WTC11 (cell line): ENCODE measurements around the gene ITGA6. TPM values are rescaled to one million over a fixed set of nuclear protein-coding genes. Genes with fewer than 3 reads are reported as not detected.

Experiments used
- ATAC-seq: fragments of 200-7000 bp; cut with Tn5 transposase; 2 replicates; pipeline ENCODE4 v1.10.0; 2021; ENCODE audit warnings: mild to moderate bottlenecking, moderate library complexity
- CTCF ChIA-PET: fragments of 300-600 bp; sonication (Branson Sonifier 250); formaldehyde crosslinking; loops from one replicate; lab custom pipeline; 2021; ENCODE audit warnings: antibody characterized with exemption; lab: Charles Lee
- POLR2A ChIA-PET: fragments of 350-600 bp; sonication (Branson Sonifier 250); formaldehyde crosslinking; loops from one replicate; lab custom pipeline; 2021; ENCODE audit warnings: antibody characterized with exemption; lab: Charles Lee
- DNase-seq: peaks from one replicate; pipeline ENCODE4 v3.0.0; 2021; ENCODE audit warnings: low spot score
- H3K27ac Mint-ChIP-seq: 2 replicates; pipeline ENCODE4 v1.8.0; 2021; ENCODE audit warnings: mixed read lengths
- H3K27me3 Mint-ChIP-seq: 2 replicates; pipeline ENCODE4 v1.8.0; 2021; ENCODE audit warnings: low read depth, mild to moderate bottlenecking, moderate library complexity, mixed read lengths
- H3K36me3 Mint-ChIP-seq: 2 replicates; pipeline ENCODE4 v1.8.0; 2021; ENCODE audit warnings: mixed read lengths
- H3K4me1 Mint-ChIP-seq: 2 replicates; pipeline ENCODE4 v1.8.0; 2022; ENCODE audit warnings: mixed read lengths
- H3K4me3 Mint-ChIP-seq: 2 replicates; pipeline ENCODE4 v1.8.0; 2021; ENCODE audit warnings: mild to moderate bottlenecking, moderate library complexity, mixed read lengths
- H3K9me3 Mint-ChIP-seq: 2 replicates; pipeline ENCODE4 v1.8.0; 2021; ENCODE audit warnings: mixed read lengths
- ATF1 ChIP-seq: sonication (generic); formaldehyde crosslinking; IDR thresholded peaks from 2 replicates; pipeline ENCODE4 v1.8.1; 2023; ENCODE audit warnings: mild to moderate bottlenecking, moderate library complexity, missing genetic modification reagents
- ATF2 ChIP-seq: sonication (generic); formaldehyde crosslinking; IDR thresholded peaks from 2 replicates; pipeline ENCODE4 v1.8.1; 2022; ENCODE audit warnings: low read depth, missing genetic modification reagents, borderline replicate concordance
- ATF6 ChIP-seq: sonication (generic); formaldehyde crosslinking; IDR thresholded peaks from 2 replicates; pipeline ENCODE4 v1.8.1; 2023; ENCODE audit warnings: mild to moderate bottlenecking, missing genetic modification reagents
- CDX4 ChIP-seq: fragments of 250-450 bp; sonication (Bioruptor Pico); IDR thresholded peaks from 2 replicates; pipeline ENCODE4 v1.9.0; 2021; ENCODE audit warnings: moderate library complexity, mild to moderate bottlenecking, inconsistent platforms, borderline replicate concordance
- E2F5 ChIP-seq: sonication (generic); formaldehyde crosslinking; IDR thresholded peaks from 2 replicates; pipeline ENCODE4 v1.8.1; 2022; ENCODE audit warnings: mild to moderate bottlenecking, moderate library complexity, missing genetic modification reagents
- ELF4 ChIP-seq: sonication (generic); formaldehyde crosslinking; IDR thresholded peaks from 2 replicates; pipeline ENCODE4 v1.8.1; 2022; ENCODE audit warnings: low read depth, mild to moderate bottlenecking, moderate library complexity, missing genetic modification reagents
- EMX1 ChIP-seq: fragments of 250-450 bp; sonication (Bioruptor Pico); IDR thresholded peaks from 2 replicates; pipeline ENCODE4 v1.8.0; 2021; ENCODE audit warnings: mild to moderate bottlenecking
- FOXK1 ChIP-seq: sonication (generic); formaldehyde crosslinking; IDR thresholded peaks from 2 replicates; pipeline ENCODE4 v1.8.0; 2022; ENCODE audit warnings: mild to moderate bottlenecking, moderate library complexity, missing genetic modification reagents
- FOXP4 ChIP-seq: sonication (generic); formaldehyde crosslinking; IDR thresholded peaks from 2 replicates; pipeline ENCODE4 v1.8.0; 2022; ENCODE audit warnings: mild to moderate bottlenecking, missing genetic modification reagents
- GABPB1 ChIP-seq: sonication (generic); formaldehyde crosslinking; IDR thresholded peaks from 2 replicates; pipeline ENCODE4 v1.8.1; 2023; ENCODE audit warnings: mild to moderate bottlenecking, missing genetic modification reagents
- GTF2I ChIP-seq: fragments of 250-450 bp; sonication (Bioruptor Pico); conservative IDR thresholded peaks from 2 replicates; pipeline ENCODE4 v1.4.0; 2021; ENCODE audit warnings: mild to moderate bottlenecking
- IRF2 ChIP-seq: sonication (generic); formaldehyde crosslinking; IDR thresholded peaks from 2 replicates; pipeline ENCODE4 v1.8.0; 2022; ENCODE audit warnings: low read depth, missing genetic modification reagents, borderline replicate concordance
- NFATC4 ChIP-seq: fragments of 250-450 bp; sonication (Bioruptor Pico); IDR thresholded peaks from 2 replicates; pipeline ENCODE4 v1.9.0; 2021; ENCODE audit warnings: mild to moderate bottlenecking
- NFE2L1 ChIP-seq: sonication (generic); formaldehyde crosslinking; IDR thresholded peaks from 2 replicates; pipeline ENCODE4 v1.8.1; 2023; ENCODE audit warnings: missing genetic modification reagents
- OVOL2 ChIP-seq: fragments of 250-450 bp; sonication (Bioruptor Pico); IDR thresholded peaks from 2 replicates; pipeline ENCODE4 v1.9.0; 2021; ENCODE audit warnings: mild to moderate bottlenecking, borderline replicate concordance
- PREB ChIP-seq: sonication (generic); formaldehyde crosslinking; IDR thresholded peaks from 2 replicates; pipeline ENCODE4 v1.8.1; 2022; ENCODE audit warnings: mild to moderate bottlenecking, missing genetic modification reagents, moderate library complexity, borderline replicate concordance
- SMAD3 ChIP-seq: sonication (generic); formaldehyde crosslinking; IDR thresholded peaks from 2 replicates; pipeline ENCODE4 v1.8.0; 2022; ENCODE audit warnings: missing genetic modification reagents, mild to moderate bottlenecking, borderline replicate concordance
- SOX15 ChIP-seq: fragments of 250-450 bp; sonication (Bioruptor Pico); IDR thresholded peaks from 2 replicates; pipeline ENCODE4 v1.9.0; 2021; ENCODE audit warnings: mild to moderate bottlenecking
- SP1 ChIP-seq: sonication (generic); formaldehyde crosslinking; conservative IDR thresholded peaks from 2 replicates; pipeline ENCODE4 v1.8.1; 2022; ENCODE audit warnings: missing genetic modification reagents
- TCF7 ChIP-seq: sonication (generic); formaldehyde crosslinking; IDR thresholded peaks from 2 replicates; pipeline ENCODE4 v1.8.0; 2022; ENCODE audit warnings: mild to moderate bottlenecking, low read depth, missing genetic modification reagents, moderate library complexity
- TEAD1 ChIP-seq: sonication (generic); formaldehyde crosslinking; IDR thresholded peaks from 2 replicates; pipeline ENCODE4 v1.8.0; 2022; ENCODE audit warnings: mild to moderate bottlenecking, missing genetic modification reagents
- TP53 ChIP-seq: sonication (generic); formaldehyde crosslinking; IDR thresholded peaks from 2 replicates; pipeline ENCODE4 v1.8.1; 2023; ENCODE audit warnings: mild to moderate bottlenecking, missing genetic modification reagents
- ZBTB21 ChIP-seq: sonication (generic); formaldehyde crosslinking; IDR thresholded peaks from 2 replicates; pipeline ENCODE4 v1.8.1; 2023; ENCODE audit warnings: mild to moderate bottlenecking, missing genetic modification reagents, borderline replicate concordance
- ZNF219 ChIP-seq: sonication (generic); formaldehyde crosslinking; IDR thresholded peaks from 2 replicates; pipeline ENCODE4 v1.8.0; 2023; ENCODE audit warnings: missing genetic modification reagents, mild to moderate bottlenecking, borderline replicate concordance
- ZNF317 ChIP-seq: sonication (generic); formaldehyde crosslinking; IDR thresholded peaks from 2 replicates; pipeline ENCODE4 v1.8.1; 2023; ENCODE audit warnings: low read depth, mild to moderate bottlenecking, moderate library complexity, missing genetic modification reagents, borderline replicate concordance
- ZNF416 ChIP-seq: fragments of 250-450 bp; sonication (Bioruptor Pico); IDR thresholded peaks from 2 replicates; pipeline ENCODE4 v1.9.0; 2021; ENCODE audit warnings: mild to moderate bottlenecking, inconsistent platforms
- total RNA-seq: library from RNA; stranded (reverse); gene quantifications from 3 replicates; pipeline ENCODE4 v1.2.3, GENCODE V29; 2021

ITGA6 gene
- total RNA-seq, 1 experiment from 2014 or later = 83.6 TPM

- Mint-ChIP-seq H3K36me3 (peaks cover 42% of the 10 kb centered on the region), H3K27ac (no peak overlapping the region)
- no peak for TF ChIP-seq ZBTB21 (CRISPR knock-in tag)
- TF ChIP-seq GABPB1 (CRISPR knock-in tag) = no peak
- TF ChIP-seq ZNF416 (CRISPR knock-in tag) = no peak
Observed at GRCh38 chr2:172467382-172467781, 40.0 kb downstream of the ITGA6 start.

GRCh38 chr2:172470958-172471922 is 43.9 kb downstream of the ITGA6 start:
- Mint-ChIP-seq H3K36me3 (peaks cover 60% of the 10 kb centered on the region), H3K4me3 (no peak overlapping the region)
- CTCF ChIA-PET = interaction anchor here (0.9 to 1.0 kb wide), 3 partner anchors 9 to 203 kb away, joined by 3 to 7 read pairs (median 4); no protein-coding TSS in a partner anchor

More at GRCh38 chr2:172467382-172467781, 40.0 kb downstream of the ITGA6 start:
- ChIA-PET CTCF (interaction anchor here (0.9 to 4.3 kb wide), 3 partner anchors 243 to 340 kb away, joined by 3 to 20 read pairs (median 6); no protein-coding TSS in a partner anchor), POLR2A (no interaction called here)
- Mint-ChIP-seq H3K27me3 (no peaks in the 10 kb centered on the region), H3K9me3 (no peaks in the 10 kb centered on the region), H3K4me3 (no peak overlapping the region), H3K4me1 (peaks cover 30% of the 10 kb centered on the region)
- ATAC-seq (no peak), DNase-seq (no peak)

GRCh38 chr2:172472446-172473033 is 45.2 kb downstream of the ITGA6 start:
- no peak overlapping the region for H3K27ac Mint-ChIP-seq
- ChIA-PET CTCF (interaction anchor here (0.9 kb wide), 1 partner anchor 202 kb away, joined by 4 read pairs; no protein-coding TSS in a partner anchor), POLR2A (no interaction called here)
- DNase-seq (no peak), ATAC-seq (no peak)
- H3K9me3 Mint-ChIP-seq = no peaks in the 10 kb centered on the region
- peaks cover 56% of the 10 kb centered on the region for H3K36me3 Mint-ChIP-seq
- no peaks in the 10 kb centered on the region for H3K27me3 Mint-ChIP-seq
- H3K4me1 Mint-ChIP-seq = no peaks in the 10 kb centered on the region
- no peak overlapping the region for H3K4me3 Mint-ChIP-seq
- TF ChIP-seq NFE2L1 (CRISPR knock-in tag) (no peak), ELF4 (CRISPR knock-in tag) (no peak), CDX4 (no peak), TCF7 (CRISPR knock-in tag) (no peak), IRF2 (CRISPR knock-in tag) (no peak), FOXP4 (CRISPR knock-in tag) (no peak), E2F5 (CRISPR knock-in tag) (no peak), ATF6 (CRISPR knock-in tag) (no peak)

More at GRCh38 chr2:172470958-172471922, 43.9 kb downstream of the ITGA6 start:
- DNase-seq (no peak), ATAC-seq (no peak)
- H3K9me3 Mint-ChIP-seq = no peaks in the 10 kb centered on the region
- TF ChIP-seq OVOL2 (CRISPR knock-in tag) (no peak), PREB (no peak), ZNF219 (no peak), FOXK1 (CRISPR knock-in tag) (no peak), NFATC4 (no peak), SOX15 (no peak), SMAD3 (CRISPR knock-in tag) (no peak), TCF7 (CRISPR knock-in tag) (no peak), ZNF416 (CRISPR knock-in tag) (no peak), SP1 (CRISPR knock-in tag) (no peak), GTF2I (no peak), EMX1 (CRISPR knock-in tag) (no peak), ATF2 (no peak), ATF1 (CRISPR knock-in tag) (no peak), TEAD1 (CRISPR knock-in tag) (no peak), ZNF317 (CRISPR knock-in tag) (no peak), TP53 (CRISPR knock-in tag) (no peak)
- H3K27me3 Mint-ChIP-seq = no peaks in the 10 kb centered on the region
- H3K4me1 Mint-ChIP-seq = no peaks in the 10 kb centered on the region
- POLR2A ChIA-PET = no interaction called here
- no peak overlapping the region for H3K27ac Mint-ChIP-seq
